Measurements from ENCODE around the gene PDGFC. TPM values are rescaled to one million over a fixed set of nuclear protein-coding genes. Genes with fewer than 3 reads are reported as not detected.

Gene PDGFC
- total RNA-seq, 1 experiment from 2014 or later = 4.5 TPM

GRCh38 chr4:156783966-156784365 lies 187.6 kb downstream of the PDGFC start:
- Histone ChIP-seq H3K9me3 (ENCODE audit: control insufficient read depth, low read depth, low read length) (no peaks in the 10 kb centered on the region), H3K4me1 (ENCODE audit: insufficient read depth, low read length) (no peaks in the 10 kb centered on the region), H3K9ac (ENCODE audit: extremely low read depth, insufficient read length, low read length) (no peak overlapping the region), H2BK12ac (ENCODE audit: insufficient read length, low read depth, low read length) (no peak overlapping the region), H3K23ac (ENCODE audit: insufficient read length, low read depth, low read length) (no peak overlapping the region), H4K5ac (ENCODE audit: insufficient read length, low read depth, low read length) (no peak overlapping the region), H4K91ac (ENCODE audit: insufficient read length, low read depth, low read length) (no peak overlapping the region), H3K79me1 (ENCODE audit: insufficient read depth, low read depth, low read length, poor library complexity, severe bottlenecking) (no peaks in the 10 kb centered on the region), H2BK120ac (ENCODE audit: low read depth, low read length, poor library complexity, severe bottlenecking) (no peak overlapping the region), H3K79me2 (ENCODE audit: insufficient read depth, low read length) (no peaks in the 10 kb centered on the region), H3K23me2 (ENCODE audit: insufficient read length, low read depth, low read length, poor library complexity, severe bottlenecking) (no peaks in the 10 kb centered on the region), H3K27me3 (ENCODE audit: insufficient read depth, low read length) (no peaks in the 10 kb centered on the region; the same call in 1 of the 2 replicates), H3T11ph (ENCODE audit: low read length) (no peak overlapping the region), H2AK5ac (ENCODE audit: insufficient read length, low read length) (no peak overlapping the region), H3K4me2 (ENCODE audit: insufficient read depth, insufficient read length, low read length) (no peak overlapping the region), H2BK15ac (ENCODE audit: low read depth, low read length) (no peak overlapping the region), H3K56ac (ENCODE audit: insufficient read length, low read depth, low read length) (no peak overlapping the region), H2BK5ac (ENCODE audit: insufficient read length, low read length) (no peak overlapping the region), H4K8ac (replicated peaks; ENCODE audit: insufficient read length, low read depth, low read length) (no peak overlapping the region), H2AFZ (ENCODE audit: low read length) (no peak overlapping the region), H2BK20ac (ENCODE audit: low read depth, low read length, poor library complexity, severe bottlenecking) (no peak overlapping the region), H4K20me1 (ENCODE audit: control insufficient read depth, insufficient read depth, insufficient read length) (no peaks in the 10 kb centered on the region), H3K27ac (ENCODE audit: insufficient read length, low read depth, low read length) (no peak overlapping the region), H3K14ac (ENCODE audit: insufficient read depth, low read length) (no peak overlapping the region), H3K4ac (ENCODE audit: low read depth, low read length) (no peak overlapping the region), H3K18ac (ENCODE audit: insufficient read length, low read depth, low read length) (no peak overlapping the region)
- Mint-ChIP-seq H3K4me1 (peaks cover 0 to 2% of the 10 kb centered on the region in 2 experiments; a peak in 1 of 4 replicates), H3K36me3 (ENCODE audit: insufficient read depth in 1 of 3, low read depth in 3 of 3) (no peaks in the 10 kb centered on the region), H3K9me3 (no peaks in the 10 kb centered on the region), H3K4me3 (no peak overlapping the region), H3K27me3 (ENCODE audit: low read depth) (no peaks in the 10 kb centered on the region), H3K27ac (no peak overlapping the region)
- WGBS (ENCODE audit: extremely low coverage, insufficient read length, low lambda C conversion rate) = no CpG with 5 or more reads among the region's 2 CpGs
- no peak for DNase-seq
- TF ChIP-seq, protein P1, sequence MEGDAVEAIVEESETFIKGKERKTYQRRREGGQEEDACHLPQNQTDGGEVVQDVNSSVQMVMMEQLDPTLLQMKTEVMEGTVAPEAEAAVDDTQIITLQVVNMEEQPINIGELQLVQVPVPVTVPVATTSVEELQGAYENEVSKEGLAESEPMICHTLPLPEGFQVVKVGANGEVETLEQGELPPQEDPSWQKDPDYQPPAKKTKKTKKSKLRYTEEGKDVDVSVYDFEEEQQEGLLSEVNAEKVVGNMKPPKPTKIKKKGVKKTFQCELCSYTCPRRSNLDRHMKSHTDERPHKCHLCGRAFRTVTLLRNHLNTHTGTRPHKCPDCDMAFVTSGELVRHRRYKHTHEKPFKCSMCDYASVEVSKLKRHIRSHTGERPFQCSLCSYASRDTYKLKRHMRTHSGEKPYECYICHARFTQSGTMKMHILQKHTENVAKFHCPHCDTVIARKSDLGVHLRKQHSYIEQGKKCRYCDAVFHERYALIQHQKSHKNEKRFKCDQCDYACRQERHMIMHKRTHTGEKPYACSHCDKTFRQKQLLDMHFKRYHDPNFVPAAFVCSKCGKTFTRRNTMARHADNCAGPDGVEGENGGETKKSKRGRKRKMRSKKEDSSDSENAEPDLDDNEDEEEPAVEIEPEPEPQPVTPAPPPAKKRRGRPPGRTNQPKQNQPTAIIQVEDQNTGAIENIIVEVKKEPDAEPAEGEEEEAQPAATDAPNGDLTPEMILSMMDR (conservative IDR thresholded peaks at IDR 0.05) = no peak
